Stimulated activated CD4-positive, alpha-beta T cell treated with anti-CD3 and anti-CD28 coated beads, Interleukin-1b, Interleukin-23, amount 100 ng/mL, for 4 hours (primary cell): ENCODE data around the gene TRMT112.

ENCODE experiments used
- DNase-seq, 2 donors: peaks; one replicate each; pipeline ENCODE4 v3.0.0-alpha.2; 2020; ENCODE audit warnings: low read depth in 2 of 2

TRMT112 gene

DNA sequence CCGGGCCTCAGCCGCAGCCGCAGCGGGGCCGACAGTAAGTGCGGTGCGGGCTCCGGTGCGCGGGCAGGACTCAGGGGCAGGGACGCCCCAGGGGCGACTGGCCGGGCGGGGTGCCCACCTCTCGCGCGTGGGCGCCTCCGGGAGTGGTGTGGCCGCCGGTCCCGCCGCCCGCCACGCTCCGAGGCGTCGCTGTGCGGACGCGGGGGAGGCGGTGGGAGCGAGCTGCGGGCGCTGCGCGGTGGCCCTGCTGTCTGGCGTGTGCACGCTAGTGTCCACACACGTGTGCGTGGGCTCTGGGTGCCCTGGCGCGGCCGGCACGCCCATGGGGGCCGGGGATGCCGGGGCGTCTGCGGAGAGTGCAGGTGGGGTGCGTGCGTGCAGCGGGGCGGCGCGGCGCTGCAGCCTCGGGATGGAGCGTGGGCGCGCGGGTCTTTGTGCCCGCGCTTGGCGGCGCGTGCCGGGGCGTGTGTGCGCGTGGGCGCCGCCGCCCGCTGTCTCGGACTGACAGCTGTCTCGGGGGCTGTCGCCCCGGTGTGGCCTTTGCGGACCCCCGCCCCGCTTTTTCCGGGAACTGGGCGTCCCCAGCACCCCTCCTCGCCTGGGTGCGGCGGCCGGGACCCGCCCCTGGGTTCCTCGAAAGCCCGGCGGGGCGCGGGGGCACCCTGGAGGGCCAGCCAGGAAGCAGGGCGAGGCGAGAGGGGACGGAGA lies 25.5 kb downstream of the TRMT112 start:
- DNase-seq = no peak

DNA sequence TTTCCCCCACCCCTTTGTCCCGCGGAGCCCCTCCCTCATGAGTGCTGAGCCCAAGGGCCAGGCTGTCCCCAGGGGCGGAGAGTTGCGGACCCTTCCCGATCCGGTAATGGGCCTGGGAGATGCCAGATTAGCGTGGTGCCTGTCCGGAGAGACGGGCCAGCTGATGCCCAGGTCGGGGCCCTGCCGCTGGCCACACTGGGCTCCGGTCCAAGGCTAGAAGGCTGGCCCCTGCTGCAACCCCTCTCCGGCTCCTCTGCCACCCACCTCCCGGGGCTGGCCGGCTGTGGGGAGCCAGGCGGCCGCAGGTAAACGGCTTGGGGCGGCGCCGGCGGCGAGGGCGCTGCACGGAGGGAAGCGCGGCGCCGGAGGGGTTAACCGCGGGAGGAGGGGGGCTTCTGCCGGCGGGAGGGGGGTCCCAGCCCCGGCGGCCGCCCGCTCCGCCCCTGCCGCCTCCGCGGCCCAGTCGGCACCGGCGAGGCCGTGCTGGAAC lies 26.1 kb downstream of the TRMT112 start, which contains the start of gene KCNK4:
KCNK4 (plus strand) TSS at position 41 of the 490 bp plus-strand sequence. CDS start 1,717 bp downstream, outside the sequence.
- DNase-seq = no peak

DNA sequence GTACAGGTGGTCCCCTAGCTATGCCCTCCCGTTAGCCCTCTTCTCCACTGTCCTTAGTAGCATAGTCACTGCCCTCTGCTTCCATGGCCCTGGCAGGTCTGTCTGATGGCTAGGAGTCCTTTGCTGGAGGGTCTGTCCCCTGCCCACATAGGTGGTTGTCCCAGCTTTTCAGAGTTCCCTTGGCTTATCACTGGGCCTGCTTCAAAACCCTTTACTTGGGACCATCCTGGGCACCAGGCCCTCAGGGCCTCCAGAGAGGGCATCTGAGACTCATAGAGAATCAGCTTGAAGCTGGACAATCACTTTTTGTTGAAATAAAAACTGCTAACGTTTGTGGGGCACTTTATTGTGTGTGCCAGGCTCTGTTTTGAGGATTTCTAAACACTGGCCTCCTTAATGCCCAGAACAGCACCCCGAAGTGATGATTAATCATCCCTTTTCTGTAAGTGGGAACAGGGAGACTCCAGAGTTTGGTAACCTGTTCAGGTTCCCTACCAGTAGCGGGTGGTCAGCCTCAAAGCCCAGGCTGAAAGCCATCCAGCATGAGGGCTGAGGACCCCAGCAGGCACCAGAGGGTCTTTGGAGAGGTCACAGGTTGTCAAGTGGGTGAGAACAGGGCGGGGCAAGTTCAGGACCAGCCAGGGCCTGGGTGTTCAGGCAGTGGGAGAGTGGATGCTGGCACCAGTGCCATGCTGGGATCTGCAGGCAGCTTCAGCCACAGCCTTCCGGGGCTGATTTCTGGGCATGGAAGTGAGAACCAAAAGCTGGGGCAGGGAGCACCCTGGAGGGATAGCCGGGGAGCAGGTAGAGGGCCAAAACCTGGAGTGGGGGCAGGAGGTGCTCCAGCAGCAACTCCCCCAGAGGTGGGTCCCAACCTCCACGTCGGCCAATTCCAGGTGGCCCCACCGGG lies 26.8 kb downstream of the TRMT112 start:
- DNase-seq = no peak

- no peak for DNase-seq
Measured at GRCh38 chr11:64289002-64289564, 28.3 kb downstream of the TRMT112 start.

GRCh38 chr11:64288353-64288750 lies 29.0 kb downstream of the TRMT112 start:
- DNase-seq = no peak

GRCh38 chr11:64287676-64288352 lies 29.5 kb downstream of the TRMT112 start:
- no peak for DNase-seq

- DNase-seq = no peak
Measured at GRCh38 chr11:64286801-64287159, 30.6 kb downstream of the TRMT112 start.

DNA sequence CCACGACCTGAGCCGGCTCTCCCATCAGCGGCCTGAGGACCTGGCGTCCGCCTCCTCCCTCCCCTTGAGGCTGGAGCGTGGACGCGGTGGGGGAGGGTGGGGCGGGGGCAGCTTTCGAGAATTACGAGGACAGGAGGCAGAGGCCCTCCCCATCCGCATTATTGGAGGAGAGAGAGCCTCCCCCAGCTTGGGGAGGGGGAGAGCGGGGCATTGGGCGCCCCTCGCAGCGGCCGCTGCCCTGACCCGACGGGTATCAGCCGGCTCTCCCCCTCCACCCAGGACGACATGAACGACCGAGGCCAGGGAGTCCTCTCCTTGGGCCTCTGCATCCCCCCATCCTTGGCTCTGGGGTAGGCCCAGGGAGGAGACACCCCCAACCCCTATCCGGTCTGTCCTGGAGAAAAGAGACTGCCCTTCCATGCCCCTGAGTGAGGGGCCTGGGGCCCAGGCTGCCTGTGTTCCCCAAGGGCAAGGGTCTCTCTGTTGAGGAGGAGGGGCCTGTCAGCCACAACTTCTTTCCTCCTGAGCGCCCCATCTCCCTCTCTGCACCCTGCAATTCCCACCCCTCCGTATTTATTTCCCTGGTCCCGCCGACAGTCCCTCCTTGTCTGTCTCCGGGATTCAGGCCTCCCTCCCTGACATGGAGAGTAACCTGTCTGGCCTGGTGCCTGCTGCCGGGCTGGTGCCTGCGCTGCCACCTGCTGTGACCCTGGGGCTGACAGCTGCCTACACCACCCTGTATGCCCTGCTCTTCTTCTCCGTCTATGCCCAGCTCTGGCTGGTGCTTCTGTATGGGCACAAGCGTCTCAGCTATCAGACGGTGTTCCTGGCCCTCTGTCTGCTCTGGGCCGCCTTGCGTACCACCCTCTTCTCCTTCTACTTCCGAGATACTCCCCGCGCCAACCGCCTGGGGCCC lies 31.2 kb downstream of the TRMT112 start:
- no peak for DNase-seq

- peak; percentile 90 to 91 for DNase-seq
Measured at GRCh38 chr11:64284962-64285884, 32.1 kb downstream of the TRMT112 start, which contains the start of gene GPR137. Gene GPR137, plus strand, starts transcription at chr11:64285848. Its CDS starts 677 bp downstream, at chr11:64286525.

GRCh38 chr11:64284048-64284961 lies 33.1 kb downstream of the TRMT112 start, which contains the start of gene BAD:
Gene BAD, minus strand, starts transcription at chr11:64284665. Its CDS starts 297 bp downstream, at chr11:64284368.
- peak; percentile 86 to 91 for DNase-seq

GRCh38 chr11:64283092-64283491 lies 34.3 kb downstream of the TRMT112 start:
- DNase-seq = no peak

DNA sequence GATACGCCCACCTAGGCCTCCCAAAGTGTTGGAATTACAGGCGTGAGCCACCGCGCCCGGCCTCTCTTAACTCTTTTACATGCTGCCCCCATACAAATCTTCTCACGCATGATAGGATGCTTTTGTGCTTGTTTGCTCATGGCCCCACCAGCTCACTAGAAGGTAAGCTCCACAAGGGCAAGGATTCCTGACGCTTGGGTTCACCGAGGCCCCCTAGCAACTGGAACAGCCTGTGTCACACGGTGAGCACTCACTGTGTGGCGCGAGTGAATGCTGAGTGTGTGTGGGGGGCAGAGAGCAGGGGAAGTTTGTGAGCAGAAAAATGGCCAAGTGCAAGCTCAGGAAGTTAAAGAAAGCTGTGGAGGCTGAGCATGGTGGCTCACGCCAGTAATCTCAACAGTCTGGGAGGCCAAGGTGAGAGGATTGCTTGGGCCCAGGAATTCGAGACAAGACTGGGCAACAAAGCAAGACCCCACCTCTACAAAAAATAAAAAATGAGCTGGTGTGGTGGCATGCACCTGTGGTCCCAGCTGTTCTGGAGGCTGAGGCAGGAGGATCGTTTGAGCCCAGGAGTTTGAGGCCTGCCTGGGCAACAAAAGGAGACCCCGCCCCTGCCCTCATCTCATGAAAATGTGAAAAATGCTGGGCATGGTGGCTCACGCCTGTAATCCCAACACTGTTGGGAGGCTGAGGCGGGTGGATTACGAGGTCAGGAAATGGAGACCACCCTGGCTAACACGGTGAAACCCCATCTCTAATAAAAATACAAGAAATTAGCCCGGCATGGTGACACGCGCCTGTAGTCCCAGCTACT lies 35.2 kb downstream of the TRMT112 start:
- no peak for DNase-seq

DNA sequence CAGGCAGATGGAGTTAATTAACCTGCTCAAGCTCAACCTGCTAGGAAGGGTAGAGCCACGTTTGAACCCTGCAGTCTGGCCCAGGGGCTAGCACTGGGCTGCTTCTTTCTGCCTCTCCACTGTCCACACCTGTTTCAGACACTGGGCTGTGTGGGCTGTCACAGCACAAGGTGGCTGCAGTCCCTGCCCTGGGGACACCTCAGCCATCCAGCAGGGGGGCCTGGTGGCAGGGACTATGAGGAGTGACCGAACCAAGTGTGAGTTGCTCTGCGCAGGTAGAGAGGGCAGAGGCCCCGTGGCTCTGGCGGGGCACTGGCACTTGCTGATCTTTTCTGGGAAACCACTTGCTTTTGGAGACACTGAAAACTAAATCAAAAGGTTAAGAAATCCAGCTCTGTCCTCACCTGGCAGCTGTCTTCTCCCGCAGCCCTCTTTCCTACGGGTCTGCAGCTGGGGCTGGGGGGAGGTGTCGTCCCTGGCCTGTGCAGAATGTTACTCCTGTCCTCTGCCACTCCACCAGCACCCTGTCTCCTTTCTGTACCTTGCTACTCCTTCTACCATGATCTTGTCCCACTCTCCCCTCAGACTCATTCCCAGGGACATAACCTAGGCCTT lies 38.7 kb downstream of the TRMT112 start:
- DNase-seq = no peak

GRCh38 chr11:64276653-64277431 lies 40.5 kb downstream of the TRMT112 start:
- no peak for DNase-seq

DNA sequence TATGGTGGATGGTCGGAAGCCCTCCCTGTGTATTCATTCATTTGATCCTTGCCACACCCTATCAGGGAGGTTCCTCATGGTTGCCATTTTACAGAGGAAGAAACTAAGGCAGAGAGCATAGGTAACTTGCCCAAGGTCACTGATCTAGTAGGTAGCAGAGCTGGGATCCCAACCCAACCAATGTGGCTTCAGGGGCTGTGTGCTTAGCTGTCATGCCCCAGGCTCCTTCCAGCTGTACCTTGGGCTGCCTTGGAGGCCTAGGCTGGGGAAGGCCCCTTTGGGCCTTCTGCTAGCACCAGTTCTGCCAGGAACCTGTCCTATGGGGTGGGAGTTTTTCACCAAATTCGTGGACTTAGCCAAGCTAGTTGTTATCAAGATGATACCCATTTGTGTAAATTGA lies 41.5 kb downstream of the TRMT112 start:
- DNase-seq = no peak
